ENCODE data around the gene ROM1.

GRCh38 chr11:62603072-62603408 is 10.0 kb upstream of the ROM1 start:
- TF ChIP-seq POLR2A (IDR thresholded peaks at IDR 0.05) (no peak), CTCF (IDR thresholded peaks at IDR 0.05) (no peak)

Measured in stomach (tissue), 4 donors.